Lower leg skin (tissue), 4 donors: ENCODE measurements around the gene ASB1. TPM values are rescaled to one million over a fixed set of nuclear protein-coding genes. Genes with fewer than 3 reads are reported as not detected.
"Not testable (repeated sequence)": the region's sequence is repeated elsewhere in the genome, so short reads cannot be mapped to it uniquely, and the experiment has no call there.

ENCODE experiments used
- DNase-seq, 2 donors: peaks; one replicate each; pipeline ENCODE4 v3.0.0-alpha.2; 2019; ENCODE audit warnings: low spot score in 2 of 2
- H3K4me3 ChIP-seq: fragments of 200-600 bp; sonication (generic); 2 replicates; pipeline ENCODE4 v1.5.1; 2017; ENCODE audit warnings: mild to moderate bottlenecking, low read depth; ENCODE audit not compliant: poor library complexity, severe bottlenecking
- CTCF ChIP-seq, 3 donors: fragments of 450-650 bp; IDR thresholded peaks; one replicate each; pipeline ENCODE4 v1.5.1; 2016; ENCODE audit warnings: antibody characterized with exemption in 3 of 3, mild to moderate bottlenecking in 3 of 3, moderate library complexity in 2 of 3
- POLR2A ChIP-seq, 2 donors: fragments of 450-650 bp; IDR thresholded peaks; one replicate each; pipeline ENCODE4 v1.6.1; 2016 to 2017; ENCODE audit warnings: antibody characterized with exemption in 2 of 2, mild to moderate bottlenecking in 1 of 2, moderate library complexity in 1 of 2
- WGBS, 2 donors: methylation state at CpG; one replicate each; pipeline ENCODE4 v1.1.5; 2018; 5-methylcytosine and 5-hydroxymethylcytosine counted together
- intact Hi-C: fragments of 100-400 bp; cut with DNase I; formaldehyde crosslinking; loops from one replicate; pipeline ENCODE4 v1.15.0; 2023; ENCODE audit warnings: low total_unique reads
- total RNA-seq, 4 donors: library from RNA; depleted of rRNA; stranded (reverse); fragments of >200 nt; gene quantifications; one replicate each; pipeline ENCODE4 v1.1.0, GENCODE V29; 2016

The ASB1 gene
- total RNA-seq, 4 donors from 2014 or later: 16.6 to 32.9 (median 21.0) TPM

GRCh38 chr2:238440331-238440730, 13.6 kb downstream of the ASB1 start:
- intact Hi-C loops: no loop called here
- peak in 1 of 2 donors; percentile 67 for DNase-seq
- 81 to 82% methylated on average over 4 of the region's 4 CpGs for WGBS, 2 donors

GRCh38 chr2:238440767-238441166, 14.0 kb downstream of the ASB1 start:
- peak in 1 of 2 donors; percentile 50 for DNase-seq
- intact Hi-C loops: no loop called here
- TF ChIP-seq CTCF (IDR thresholded peaks at IDR 0.05) (no peak), POLR2A (IDR thresholded peaks at IDR 0.05) (no peak)
- H3K4me3 ChIP-seq: no peak overlapping the region
- 88 to 93% methylated on average over 11 of the region's 11 CpGs for WGBS, 2 donors

More at GRCh38 chr2:238440331-238440730, 13.6 kb downstream of the ASB1 start:
- no peak for TF ChIP-seq POLR2A (IDR thresholded peaks at IDR 0.05)
- no peak for TF ChIP-seq CTCF (IDR thresholded peaks at IDR 0.05)
- H3K4me3 ChIP-seq: no peak overlapping the region

GRCh38 chr2:238441262-238442114, 14.8 kb downstream of the ASB1 start:
- no peak for TF ChIP-seq CTCF (IDR thresholded peaks at IDR 0.05)
- no peak for TF ChIP-seq POLR2A (IDR thresholded peaks at IDR 0.05)
- intact Hi-C loops: no loop called here
- 69 to 74% methylated on average over 17 of the region's 17 CpGs for WGBS, 2 donors
- H3K4me3 ChIP-seq: no peak overlapping the region
- peak in 1 of 2 donors; percentile 26 for DNase-seq

GRCh38 chr2:238442257-238442656, 15.5 kb downstream of the ASB1 start:
- H3K4me3 ChIP-seq, intact Hi-C loops: not testable (repeated sequence)
- 67 to 78% methylated on average over 6 of the region's 6 CpGs for WGBS, 2 donors

GRCh38 chr2:238444242-238444641, 17.5 kb downstream of the ASB1 start:
- 97 to 98% methylated on average over 13 of the region's 13 CpGs for whole genome bisulfite sequencing, 2 donors
- intact Hi-C loops: no loop called here
- H3K4me3 ChIP-seq: no peak overlapping the region
- TF ChIP-seq CTCF (IDR thresholded peaks at IDR 0.05) (no peak), POLR2A (IDR thresholded peaks at IDR 0.05) (no peak)
- peak in 1 of 2 donors; percentile 14 for DNase-seq

More at GRCh38 chr2:238442257-238442656, 15.5 kb downstream of the ASB1 start:
- peak in 1 of 2 donors; percentile 8 for DNase-seq

- WGBS, 2 donors: 93 to 94% methylated on average over 17 of the region's 17 CpGs
- no peak for DNase-seq
- intact Hi-C loops: no loop called here
- H3K4me3 ChIP-seq: no peak overlapping the region
- TF ChIP-seq POLR2A (IDR thresholded peaks at IDR 0.05) (no peak), CTCF (IDR thresholded peaks at IDR 0.05) (no peak)
These were observed 18.9 kb downstream of the ASB1 start for GRCh38 chr2:238445409-238446190.
